Measurements from ENCODE around the gene CABP1. TPM values are rescaled to one million over a fixed set of nuclear protein-coding genes. Genes with fewer than 3 reads are reported as not detected.

CABP1 gene
- total RNA-seq, 4 donors from 2014 or later: 0.52 to 1.6 (median 0.62) TPM; not detected in 1

DNA sequence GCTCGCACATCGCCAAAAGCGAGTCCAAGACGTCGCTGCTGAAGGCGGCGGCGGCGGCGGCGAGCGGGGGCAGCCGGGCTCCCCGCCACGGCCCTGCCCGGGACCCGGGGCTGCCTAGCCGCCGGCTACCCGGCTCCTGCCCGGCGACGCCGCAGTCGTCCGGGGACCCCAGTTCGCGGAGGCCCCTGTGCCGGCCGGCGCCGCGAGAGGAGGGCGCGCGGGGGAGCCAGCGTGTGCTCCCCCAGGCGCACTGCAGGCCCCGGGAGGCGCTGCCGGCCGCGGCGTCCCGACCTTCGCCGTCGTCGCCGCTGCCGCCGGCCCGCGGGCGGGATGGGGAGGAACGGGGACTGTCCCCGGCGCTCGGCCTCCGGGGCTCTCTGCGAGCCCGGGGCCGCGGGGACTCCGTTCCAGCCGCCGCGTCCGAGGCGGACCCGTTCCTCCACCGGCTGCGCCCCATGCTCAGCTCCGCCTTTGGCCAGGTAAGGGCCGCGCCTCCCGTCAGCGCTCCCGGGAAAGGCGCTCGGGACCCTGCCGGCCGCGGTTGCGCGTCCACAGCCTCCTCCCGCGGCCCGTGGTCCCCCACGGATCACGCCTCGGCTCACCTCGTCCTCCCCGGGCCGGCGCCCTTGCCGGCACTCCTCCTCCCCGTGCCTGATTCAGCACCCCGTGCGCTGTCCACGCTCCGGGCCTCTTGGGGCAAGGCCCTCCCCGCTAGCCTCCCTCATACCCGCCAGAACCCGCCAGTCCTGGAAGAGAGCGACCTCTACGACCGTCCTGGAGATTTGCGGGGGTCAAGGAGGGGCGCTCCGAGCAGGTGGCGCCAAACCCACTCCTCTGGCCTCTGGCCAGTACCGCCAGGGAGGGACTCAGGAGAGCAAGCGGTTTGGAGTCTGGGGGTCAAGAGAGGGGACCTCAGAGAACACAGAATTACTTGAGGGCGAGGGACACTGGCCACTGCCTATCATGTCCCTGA is 721 bp downstream of the CABP1 start:
- Histone ChIP-seq H3K4me3 (peak overlapping the region; percentile 35 to 67 (median 50)), H3K9me3 (no peaks in the 10 kb centered on the region), H3K27ac (no peak overlapping the region), H3K4me1 (peaks cover 3 to 5% of the 10 kb centered on the region in 2 donors), H3K36me3 (no peaks in the 10 kb centered on the region), H3K27me3 (peaks cover 31 to 48% (median 41%) of the 10 kb centered on the region in 3 donors)
- DNase-seq: peak in 1 of 2 donors; percentile 20
- TF ChIP-seq, protein P1, sequence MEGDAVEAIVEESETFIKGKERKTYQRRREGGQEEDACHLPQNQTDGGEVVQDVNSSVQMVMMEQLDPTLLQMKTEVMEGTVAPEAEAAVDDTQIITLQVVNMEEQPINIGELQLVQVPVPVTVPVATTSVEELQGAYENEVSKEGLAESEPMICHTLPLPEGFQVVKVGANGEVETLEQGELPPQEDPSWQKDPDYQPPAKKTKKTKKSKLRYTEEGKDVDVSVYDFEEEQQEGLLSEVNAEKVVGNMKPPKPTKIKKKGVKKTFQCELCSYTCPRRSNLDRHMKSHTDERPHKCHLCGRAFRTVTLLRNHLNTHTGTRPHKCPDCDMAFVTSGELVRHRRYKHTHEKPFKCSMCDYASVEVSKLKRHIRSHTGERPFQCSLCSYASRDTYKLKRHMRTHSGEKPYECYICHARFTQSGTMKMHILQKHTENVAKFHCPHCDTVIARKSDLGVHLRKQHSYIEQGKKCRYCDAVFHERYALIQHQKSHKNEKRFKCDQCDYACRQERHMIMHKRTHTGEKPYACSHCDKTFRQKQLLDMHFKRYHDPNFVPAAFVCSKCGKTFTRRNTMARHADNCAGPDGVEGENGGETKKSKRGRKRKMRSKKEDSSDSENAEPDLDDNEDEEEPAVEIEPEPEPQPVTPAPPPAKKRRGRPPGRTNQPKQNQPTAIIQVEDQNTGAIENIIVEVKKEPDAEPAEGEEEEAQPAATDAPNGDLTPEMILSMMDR (IDR thresholded peaks at IDR 0.05 in 4 of 5, conservative IDR thresholded peaks at IDR 0.05 in 1 of 5): no peak
- TF ChIP-seq POLR2A (IDR thresholded peaks at IDR 0.05): no peak
- in situ Hi-C loops (cut with MboI; ENCODE audit: low sequenced_read_pairs in 4 of 4): loop anchor here in 3 of 4 donors (5.0 to 25.0 kb wide), 4 partner anchors 56 to 471 kb away; partner anchors contain the start of genes HNF1A (in 2 of the 3), POP5 (in 1 of the 3) and UNC119B (in 1 of the 3)
- peak; percentile 70 to 71 for ATAC-seq
- intact Hi-C loops (cut with DNase I; ENCODE audit: low total_unique reads): loop anchor here (10.0 kb wide), 2 partner anchors 196 to 454 kb away; partner anchors contain the start of genes GATC and TRIAP1

- H3K27me3 ChIP-seq: peaks cover 31 to 48% (median 41%) of the 10 kb centered on the region in 3 donors
- intact Hi-C loops (cut with DNase I; ENCODE audit: low total_unique reads): loop anchor here (10.0 kb wide), 2 partner anchors 197 to 453 kb away; partner anchors contain the start of genes GATC and TRIAP1
These were observed 1.7 kb downstream of the CABP1 start for GRCh38 chr12:120642121-120642520.

DNA sequence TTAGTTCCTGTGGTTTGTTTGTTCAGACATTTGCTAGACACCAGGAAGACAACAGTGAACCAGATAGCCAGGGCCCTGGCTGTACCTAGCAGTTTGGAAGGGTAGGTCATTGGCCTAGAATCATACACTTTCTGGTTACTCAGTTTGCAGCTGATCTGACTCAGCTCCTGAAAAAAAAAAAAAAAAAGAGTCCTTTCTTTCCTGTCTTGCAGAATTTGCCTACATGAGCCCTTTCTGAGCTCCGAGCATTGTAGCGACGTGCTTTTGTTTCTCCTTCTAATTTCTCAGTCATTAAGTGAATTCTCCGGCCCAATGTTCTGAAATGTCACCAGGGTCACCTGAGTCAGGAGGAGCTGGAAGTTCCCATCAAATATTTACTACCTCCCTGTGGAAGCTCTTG is 2.4 kb downstream of the CABP1 start:
- peaks cover 3 to 5% of the 10 kb centered on the region in 2 donors for H3K4me1 ChIP-seq
- no peak for ATAC-seq
- peaks cover 31 to 48% (median 41%) of the 10 kb centered on the region in 3 donors for H3K27me3 ChIP-seq
- no peak for TF ChIP-seq POLR2A (IDR thresholded peaks at IDR 0.05)
- TF ChIP-seq, protein P1 (IDR thresholded peaks at IDR 0.05 in 4 of 5, conservative IDR thresholded peaks at IDR 0.05 in 1 of 5): no peak
- H3K9me3 ChIP-seq: no peaks in the 10 kb centered on the region
- H3K4me3 ChIP-seq: no peak overlapping the region
- H3K36me3 ChIP-seq: no peaks in the 10 kb centered on the region
- no peak for DNase-seq
- intact Hi-C loops (cut with DNase I; ENCODE audit: low total_unique reads) (loop anchor here (10.0 kb wide), 2 partner anchors 198 to 452 kb away; partner anchors contain the start of genes GATC and TRIAP1), in situ Hi-C loops (cut with MboI; ENCODE audit: low sequenced_read_pairs in 4 of 4) (loop anchor here in 3 of 4 donors (5.0 to 25.0 kb wide), 4 partner anchors 58 to 469 kb away; partner anchors contain the start of genes HNF1A (in 2 of the 3), POP5 (in 1 of the 3) and UNC119B (in 1 of the 3))
- no peak overlapping the region for H3K27ac ChIP-seq

More at GRCh38 chr12:120642121-120642520, 1.7 kb downstream of the CABP1 start:
- H3K27ac ChIP-seq: no peak overlapping the region
- no peaks in the 10 kb centered on the region for H3K36me3 ChIP-seq
- peaks cover 3 to 5% of the 10 kb centered on the region in 2 donors for H3K4me1 ChIP-seq
- in situ Hi-C loops (cut with MboI; ENCODE audit: low sequenced_read_pairs in 4 of 4): loop anchor here in 3 of 4 donors (5.0 to 25.0 kb wide), 4 partner anchors 57 to 470 kb away; partner anchors contain the start of genes HNF1A (in 2 of the 3), POP5 (in 1 of the 3) and UNC119B (in 1 of the 3)
- H3K4me3 ChIP-seq: no peak overlapping the region
- DNase-seq (no peak), ATAC-seq (no peak)
- no peak for TF ChIP-seq POLR2A (IDR thresholded peaks at IDR 0.05)
- TF ChIP-seq, protein P1 (IDR thresholded peaks at IDR 0.05 in 4 of 5, conservative IDR thresholded peaks at IDR 0.05 in 1 of 5): no peak
- no peaks in the 10 kb centered on the region for H3K9me3 ChIP-seq

- DNase-seq: no peak
- intact Hi-C loops (cut with DNase I; ENCODE audit: low total_unique reads) (loop anchor here (10.0 kb wide), 2 partner anchors 199 to 451 kb away; partner anchors contain the start of genes GATC and TRIAP1), in situ Hi-C loops (cut with MboI; ENCODE audit: low sequenced_read_pairs in 4 of 4) (loop anchor here in 3 of 4 donors (5.0 to 25.0 kb wide), 4 partner anchors 59 to 469 kb away; partner anchors contain the start of genes HNF1A (in 2 of the 3), POP5 (in 1 of the 3) and UNC119B (in 1 of the 3))
- H3K9me3 ChIP-seq: no peaks in the 10 kb centered on the region
- no peak for ATAC-seq
- no peak overlapping the region for H3K27ac ChIP-seq
- no peaks in the 10 kb centered on the region for H3K36me3 ChIP-seq
- peaks cover 31 to 48% (median 41%) of the 10 kb centered on the region in 3 donors for H3K27me3 ChIP-seq
- TF ChIP-seq POLR2A (IDR thresholded peaks at IDR 0.05): no peak
- TF ChIP-seq, protein P1 (IDR thresholded peaks at IDR 0.05 in 4 of 5, conservative IDR thresholded peaks at IDR 0.05 in 1 of 5): no peak
- H3K4me1 ChIP-seq: peaks cover 5 to 8% of the 10 kb centered on the region in 2 donors
- H3K4me3 ChIP-seq: no peak overlapping the region
These were observed 3.1 kb downstream of the CABP1 start for GRCh38 chr12:120643574-120643973.

Data from gastrocnemius medialis (tissue), 4 donors.